ENCODE data around the gene OSCP1.

DNA sequence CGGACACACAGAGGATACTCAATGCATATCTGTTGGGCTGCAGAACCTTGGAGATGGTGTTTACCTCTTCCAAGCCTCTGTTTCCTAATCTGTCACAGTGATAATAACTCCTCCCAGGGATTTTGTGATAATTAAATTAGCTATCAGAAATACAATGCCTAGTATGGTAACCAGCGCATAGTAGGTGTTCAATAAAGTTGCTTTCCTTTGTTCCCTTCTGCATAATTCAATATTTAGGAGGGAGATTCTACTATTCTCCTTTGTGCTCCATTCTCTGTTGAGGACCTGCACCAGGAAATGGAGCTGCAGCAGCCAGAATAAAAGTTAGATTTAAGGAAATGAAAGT is 35.8 kb upstream of the OSCP1 start:
- TF ChIP-seq POLR2A (IDR thresholded peaks at IDR 0.05) = no peak
- TF ChIP-seq, protein P1, sequence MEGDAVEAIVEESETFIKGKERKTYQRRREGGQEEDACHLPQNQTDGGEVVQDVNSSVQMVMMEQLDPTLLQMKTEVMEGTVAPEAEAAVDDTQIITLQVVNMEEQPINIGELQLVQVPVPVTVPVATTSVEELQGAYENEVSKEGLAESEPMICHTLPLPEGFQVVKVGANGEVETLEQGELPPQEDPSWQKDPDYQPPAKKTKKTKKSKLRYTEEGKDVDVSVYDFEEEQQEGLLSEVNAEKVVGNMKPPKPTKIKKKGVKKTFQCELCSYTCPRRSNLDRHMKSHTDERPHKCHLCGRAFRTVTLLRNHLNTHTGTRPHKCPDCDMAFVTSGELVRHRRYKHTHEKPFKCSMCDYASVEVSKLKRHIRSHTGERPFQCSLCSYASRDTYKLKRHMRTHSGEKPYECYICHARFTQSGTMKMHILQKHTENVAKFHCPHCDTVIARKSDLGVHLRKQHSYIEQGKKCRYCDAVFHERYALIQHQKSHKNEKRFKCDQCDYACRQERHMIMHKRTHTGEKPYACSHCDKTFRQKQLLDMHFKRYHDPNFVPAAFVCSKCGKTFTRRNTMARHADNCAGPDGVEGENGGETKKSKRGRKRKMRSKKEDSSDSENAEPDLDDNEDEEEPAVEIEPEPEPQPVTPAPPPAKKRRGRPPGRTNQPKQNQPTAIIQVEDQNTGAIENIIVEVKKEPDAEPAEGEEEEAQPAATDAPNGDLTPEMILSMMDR (IDR thresholded peaks at IDR 0.05) = no peak

All from vagina (tissue), 2 donors.